ENCODE measurements around the gene VIL1. TPM values are rescaled to one million over a fixed set of nuclear protein-coding genes. Genes with fewer than 3 reads are reported as not detected.

The VIL1 gene
- total RNA-seq, 1 experiment from 2014 or later: 3.0 TPM

- H3K36me3 Mint-ChIP-seq: peaks cover 59% of the 10 kb centered on the region
- no peaks in the 10 kb centered on the region for H3K27me3 Mint-ChIP-seq (ENCODE audit: low read depth)
- H3K9me3 Mint-ChIP-seq: peaks cover 8% of the 10 kb centered on the region; the same call in 1 of the 2 replicates
- no peak for DNase-seq (ENCODE audit: low spot score)
- ChIA-PET CTCF (interaction anchor here (1.6 kb wide), 1 partner anchor 43 kb away, joined by 4 read pairs; no protein-coding TSS in a partner anchor), POLR2A (no interaction called here)
- H3K27ac Mint-ChIP-seq: no peak overlapping the region
- ATAC-seq: no peak
- TF ChIP-seq ELF4 (CRISPR knock-in tag; IDR thresholded peaks at IDR 0.05; ENCODE audit: low read depth) (no peak), ZBTB43 (CRISPR knock-in tag; IDR thresholded peaks at IDR 0.05) (no peak), SMAD4 (CRISPR knock-in tag; IDR thresholded peaks at IDR 0.05) (no peak)
- no peak overlapping the region for H3K4me3 Mint-ChIP-seq
- no peaks in the 10 kb centered on the region for H3K4me1 Mint-ChIP-seq
Observed at GRCh38 chr2:218458598-218458997, 39.7 kb downstream of the VIL1 start.

DNA sequence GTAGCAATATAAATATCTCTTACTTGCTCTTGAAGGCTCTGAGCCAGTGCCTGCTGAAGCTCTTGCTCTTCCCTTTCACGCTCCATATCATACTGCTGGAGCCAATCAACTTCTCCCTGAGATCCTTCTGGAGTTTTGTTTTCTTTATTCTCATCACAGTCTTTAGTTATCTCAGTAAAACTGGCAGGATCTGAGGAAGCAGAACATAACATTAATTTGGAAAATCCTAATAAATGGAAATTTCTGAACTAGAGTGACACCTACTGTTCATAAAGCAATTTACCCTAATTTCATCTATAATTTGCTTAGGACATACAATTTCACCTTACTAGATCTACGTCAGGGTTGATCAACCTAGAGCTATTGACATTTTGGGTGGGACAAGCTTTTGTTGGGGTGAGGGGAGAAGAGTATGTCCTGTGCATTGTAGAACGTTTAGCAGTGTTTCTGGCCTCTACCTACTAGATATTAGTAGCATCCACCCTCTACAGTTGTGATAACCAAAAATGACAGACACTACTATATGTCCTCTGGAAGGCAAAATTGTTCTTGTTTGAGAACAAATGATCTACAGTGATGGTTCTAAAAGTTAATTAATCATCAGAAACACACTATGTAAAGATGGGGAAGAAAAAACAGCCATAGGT, 47.2 kb downstream of the VIL1 start:
- DNase-seq (ENCODE audit: low spot score): no peak
- POLR2A ChIA-PET: no interaction called here
- no peak overlapping the region for H3K27ac Mint-ChIP-seq
- no peak for ATAC-seq
- H3K4me1 Mint-ChIP-seq: no peaks in the 10 kb centered on the region
- 0 out of 2 replicates have a peak, but pooled peaks cover 5% of the 10 kb centered on the region for H3K9me3 Mint-ChIP-seq
- no peak for TF ChIP-seq MYBL2 (CRISPR knock-in tag; IDR thresholded peaks at IDR 0.05)
- no peak for TF ChIP-seq ATF3 (CRISPR knock-in tag; conservative IDR thresholded peaks at IDR 0.05)
- TF ChIP-seq FOXK1 (CRISPR knock-in tag; IDR thresholded peaks at IDR 0.05): no peak
- no peak for TF ChIP-seq SP1 (CRISPR knock-in tag; conservative IDR thresholded peaks at IDR 0.05)
- no peak for TF ChIP-seq FOXJ3 (CRISPR knock-in tag; IDR thresholded peaks at IDR 0.05; ENCODE audit: borderline replicate concordance)
- no peak for TF ChIP-seq ZNF232 (CRISPR knock-in tag; IDR thresholded peaks at IDR 0.05)
- no peak for TF ChIP-seq JUN (CRISPR knock-in tag; IDR thresholded peaks at IDR 0.05)
- no peak for TF ChIP-seq MLX (CRISPR knock-in tag; IDR thresholded peaks at IDR 0.05)
- no peak for TF ChIP-seq CBFB (CRISPR knock-in tag; IDR thresholded peaks at IDR 0.05; ENCODE audit: low read depth)
- TF ChIP-seq GRHL2 (CRISPR knock-in tag; IDR thresholded peaks at IDR 0.05; ENCODE audit: insufficient replicate concordance, severe bottlenecking): no peak
- CTCF ChIA-PET: interaction anchor here (1.0 to 1.7 kb wide), 4 partner anchors 61 to 221 kb away, joined by 3 to 7 read pairs (median 4); partner anchors contain the start of genes AAMP and PNKD
- no peak overlapping the region for H3K4me3 Mint-ChIP-seq
- H3K27me3 Mint-ChIP-seq (ENCODE audit: low read depth): no peaks in the 10 kb centered on the region
- peaks cover 45% of the 10 kb centered on the region for H3K36me3 Mint-ChIP-seq

GRCh38 chr2:218470448-218470847, 51.5 kb downstream of the VIL1 start:
- POLR2A ChIA-PET: no interaction called here
- Mint-ChIP-seq H3K4me3 (no peak overlapping the region), H3K36me3 (peaks cover 39% of the 10 kb centered on the region), H3K4me1 (no peaks in the 10 kb centered on the region), H3K9me3 (no peaks in the 10 kb centered on the region), H3K27ac (no peak overlapping the region), H3K27me3 (ENCODE audit: low read depth) (no peaks in the 10 kb centered on the region)
- TF ChIP-seq CREM (CRISPR knock-in tag; IDR thresholded peaks at IDR 0.05) (no peak), NR1H2 (CRISPR knock-in tag; IDR thresholded peaks at IDR 0.05) (no peak), AFF4 (CRISPR knock-in tag; IDR thresholded peaks at IDR 0.05; ENCODE audit: borderline replicate concordance) (no peak), ATF3 (CRISPR knock-in tag; conservative IDR thresholded peaks at IDR 0.05) (no peak), GABPB1 (CRISPR knock-in tag; IDR thresholded peaks at IDR 0.05) (no peak), ZNF532 (CRISPR knock-in tag; IDR thresholded peaks at IDR 0.05; ENCODE audit: borderline replicate concordance) (no peak), ZNF512 (CRISPR knock-in tag; IDR thresholded peaks at IDR 0.05; ENCODE audit: borderline replicate concordance) (no peak), NFATC4 (CRISPR knock-in tag; IDR thresholded peaks at IDR 0.05) (no peak)
- ATAC-seq (no peak), DNase-seq (ENCODE audit: low spot score) (no peak)
- CTCF ChIA-PET: no interaction called here
